Activated gamma-delta T cell (primary cell): Measurements from ENCODE around the gene DARS1.
A peak's percentile ranks its signal among the peaks of the same experiment; 100 is the strongest.
"Not testable (repeated sequence)": the region's sequence is repeated elsewhere in the genome, so short reads cannot be mapped to it uniquely, and the experiment has no call there.

ENCODE experiments used
- DNase-seq: peaks from one replicate; lab custom pipeline; 2025; lab: John Stamatoyannopoulos, UW

The DARS1 gene

GRCh38 chr2:135885709-135886108, 99.7 kb downstream of the DARS1 start:
- no peak for DNase-seq

- DNase-seq: no peak
Observed at GRCh38 chr2:135882415-135882814, 103.0 kb downstream of the DARS1 start.

- not testable (repeated sequence) for DNase-seq
Observed at GRCh38 chr2:135876770-135877169, 108.7 kb downstream of the DARS1 start.

- peak; percentile 82 for DNase-seq
Observed at GRCh38 chr2:135876066-135876711, 109.2 kb downstream of the DARS1 start, which contains the start of gene MCM6. MCM6 (minus strand) TSS chr2:135876443; CDS start chr2:135876365, 78 bp downstream.

DNA sequence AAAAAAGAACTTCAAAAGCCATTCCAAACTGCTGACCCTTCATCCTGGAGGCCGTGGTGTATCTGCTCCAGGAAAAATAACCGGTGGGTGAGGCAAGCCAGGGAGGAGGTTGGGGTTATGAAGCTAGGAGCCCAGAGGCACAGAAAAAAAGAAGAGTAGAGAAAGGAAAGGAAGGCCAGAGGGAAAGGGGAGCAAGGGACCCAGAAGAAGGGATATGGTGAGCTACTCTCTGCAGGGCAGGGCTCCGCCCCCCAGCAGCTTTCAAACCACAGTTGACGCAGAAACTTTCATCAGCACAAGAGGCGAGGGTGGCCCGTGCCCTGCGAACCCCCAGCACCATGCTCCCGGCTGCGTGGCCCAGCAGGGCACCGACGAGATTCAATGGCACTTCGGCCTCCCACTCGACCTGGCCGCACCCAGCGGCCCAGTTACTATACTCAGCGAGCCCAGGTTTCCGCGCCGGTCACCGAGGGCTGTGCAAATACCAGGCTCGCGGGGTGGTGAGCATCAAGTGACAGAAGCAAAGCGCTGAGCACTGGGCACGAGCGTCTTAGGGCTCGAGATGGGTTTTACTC, 109.8 kb downstream of the DARS1 start:
- DNase-seq: peak; percentile 44

GRCh38 chr2:135874777-135875365, 110.6 kb downstream of the DARS1 start:
- DNase-seq: no peak

DNA sequence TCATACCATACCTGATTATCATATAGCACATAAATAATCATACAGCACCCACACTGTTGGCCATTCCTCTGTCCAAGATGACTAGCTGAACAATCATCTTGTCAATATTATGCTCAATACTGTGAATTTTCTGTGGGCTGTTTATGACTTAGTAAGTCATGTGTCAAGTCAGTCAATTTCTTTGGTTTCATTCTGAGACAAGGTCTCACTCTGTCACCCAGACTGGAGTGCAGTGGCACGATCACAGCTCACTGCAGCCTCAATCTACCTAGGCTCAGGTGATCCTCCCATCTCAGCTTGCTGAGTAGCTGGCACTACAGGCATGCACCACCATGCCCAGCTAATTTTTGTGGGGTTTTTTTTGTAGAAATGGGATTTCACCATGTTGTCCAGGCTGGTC, 114.9 kb downstream of the DARS1 start:
- no peak for DNase-seq

GRCh38 chr2:135863233-135863632, 122.2 kb downstream of the DARS1 start:
- DNase-seq: no peak

GRCh38 chr2:135862718-135863117, 122.7 kb downstream of the DARS1 start:
- DNase-seq: no peak
